GM23338 (cell line): ENCODE results near the gene MFRP.

Experiments used
- ETS1 ChIP-seq: IDR thresholded peaks from 2 replicates; pipeline ENCODE4 v1.6.1; 2016; ENCODE audit warnings: antibody characterized with exemption
- EZH2 ChIP-seq: fragments of 200-600 bp; sonication (generic); IDR thresholded peaks from one replicate; pipeline ENCODE4 v1.8.0; 2017; ENCODE audit warnings: antibody characterized with exemption, mild to moderate bottlenecking, low read depth; ENCODE audit not compliant: unreplicated experiment
- EZH2phosphoT487 ChIP-seq: fragments of 200-600 bp; sonication (generic); IDR thresholded peaks from one replicate; pipeline ENCODE4 v1.8.1; 2018; ENCODE audit warnings: antibody characterized with exemption; ENCODE audit not compliant: unreplicated experiment
- JUNB ChIP-seq: IDR thresholded peaks from one replicate; pipeline ENCODE4 v1.6.1; 2016; ENCODE audit warnings: antibody characterized with exemption; ENCODE audit not compliant: unreplicated experiment
- POLR2AphosphoS5 ChIP-seq: IDR thresholded peaks from 2 replicates; pipeline ENCODE4 v1.6.1; 2016; ENCODE audit warnings: antibody characterized with exemption, low read depth
- TF ChIP-seq, protein P1 (sequence below), 2 experiments: fragments of 200-600 bp in 1 of 2; sonication (generic) in 1 of 2; conservative IDR thresholded peaks; 2 replicates each; pipeline versions ENCODE4 v1.5.1 to v1.6.1; 2016 to 2017; ENCODE audit warnings: antibody characterized with exemption in 2 of 2, low read depth in 2 of 2, mild to moderate bottlenecking in 2 of 2, moderate library complexity in 1 of 2
- TF ChIP-seq, protein P2 (sequence below): IDR thresholded peaks from one replicate; pipeline ENCODE4 v1.6.1; 2018; ENCODE audit warnings: antibody characterized with exemption; ENCODE audit not compliant: unreplicated experiment

- no peak for TF ChIP-seq EZH2
- TF ChIP-seq, protein P1, sequence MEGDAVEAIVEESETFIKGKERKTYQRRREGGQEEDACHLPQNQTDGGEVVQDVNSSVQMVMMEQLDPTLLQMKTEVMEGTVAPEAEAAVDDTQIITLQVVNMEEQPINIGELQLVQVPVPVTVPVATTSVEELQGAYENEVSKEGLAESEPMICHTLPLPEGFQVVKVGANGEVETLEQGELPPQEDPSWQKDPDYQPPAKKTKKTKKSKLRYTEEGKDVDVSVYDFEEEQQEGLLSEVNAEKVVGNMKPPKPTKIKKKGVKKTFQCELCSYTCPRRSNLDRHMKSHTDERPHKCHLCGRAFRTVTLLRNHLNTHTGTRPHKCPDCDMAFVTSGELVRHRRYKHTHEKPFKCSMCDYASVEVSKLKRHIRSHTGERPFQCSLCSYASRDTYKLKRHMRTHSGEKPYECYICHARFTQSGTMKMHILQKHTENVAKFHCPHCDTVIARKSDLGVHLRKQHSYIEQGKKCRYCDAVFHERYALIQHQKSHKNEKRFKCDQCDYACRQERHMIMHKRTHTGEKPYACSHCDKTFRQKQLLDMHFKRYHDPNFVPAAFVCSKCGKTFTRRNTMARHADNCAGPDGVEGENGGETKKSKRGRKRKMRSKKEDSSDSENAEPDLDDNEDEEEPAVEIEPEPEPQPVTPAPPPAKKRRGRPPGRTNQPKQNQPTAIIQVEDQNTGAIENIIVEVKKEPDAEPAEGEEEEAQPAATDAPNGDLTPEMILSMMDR (conservative IDR thresholded peaks at IDR 0.05; ENCODE audit: low read depth in 2 of 2): no peak
- TF ChIP-seq ETS1: no peak
- TF ChIP-seq, protein P2, sequence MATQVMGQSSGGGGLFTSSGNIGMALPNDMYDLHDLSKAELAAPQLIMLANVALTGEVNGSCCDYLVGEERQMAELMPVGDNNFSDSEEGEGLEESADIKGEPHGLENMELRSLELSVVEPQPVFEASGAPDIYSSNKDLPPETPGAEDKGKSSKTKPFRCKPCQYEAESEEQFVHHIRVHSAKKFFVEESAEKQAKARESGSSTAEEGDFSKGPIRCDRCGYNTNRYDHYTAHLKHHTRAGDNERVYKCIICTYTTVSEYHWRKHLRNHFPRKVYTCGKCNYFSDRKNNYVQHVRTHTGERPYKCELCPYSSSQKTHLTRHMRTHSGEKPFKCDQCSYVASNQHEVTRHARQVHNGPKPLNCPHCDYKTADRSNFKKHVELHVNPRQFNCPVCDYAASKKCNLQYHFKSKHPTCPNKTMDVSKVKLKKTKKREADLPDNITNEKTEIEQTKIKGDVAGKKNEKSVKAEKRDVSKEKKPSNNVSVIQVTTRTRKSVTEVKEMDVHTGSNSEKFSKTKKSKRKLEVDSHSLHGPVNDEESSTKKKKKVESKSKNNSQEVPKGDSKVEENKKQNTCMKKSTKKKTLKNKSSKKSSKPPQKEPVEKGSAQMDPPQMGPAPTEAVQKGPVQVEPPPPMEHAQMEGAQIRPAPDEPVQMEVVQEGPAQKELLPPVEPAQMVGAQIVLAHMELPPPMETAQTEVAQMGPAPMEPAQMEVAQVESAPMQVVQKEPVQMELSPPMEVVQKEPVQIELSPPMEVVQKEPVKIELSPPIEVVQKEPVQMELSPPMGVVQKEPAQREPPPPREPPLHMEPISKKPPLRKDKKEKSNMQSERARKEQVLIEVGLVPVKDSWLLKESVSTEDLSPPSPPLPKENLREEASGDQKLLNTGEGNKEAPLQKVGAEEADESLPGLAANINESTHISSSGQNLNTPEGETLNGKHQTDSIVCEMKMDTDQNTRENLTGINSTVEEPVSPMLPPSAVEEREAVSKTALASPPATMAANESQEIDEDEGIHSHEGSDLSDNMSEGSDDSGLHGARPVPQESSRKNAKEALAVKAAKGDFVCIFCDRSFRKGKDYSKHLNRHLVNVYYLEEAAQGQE: no peak
- no peak for TF ChIP-seq EZH2phosphoT487
- no peak for TF ChIP-seq POLR2AphosphoS5
- TF ChIP-seq JUNB: no peak
These were observed 24.1 kb upstream of the MFRP start for GRCh38 chr11:119370486-119371046.
